ENCODE data around the gene AP3B2.
"Not testable (repeated sequence)": the region's sequence is repeated elsewhere in the genome, so short reads cannot be mapped to it uniquely, and the experiment has no call there.

Gene AP3B2

GRCh38 chr15:82647045-82647834, 62.4 kb downstream of the AP3B2 start, which contains the start of gene CPEB1:
CPEB1 (minus strand) TSS chr15:82647363; CDS start chr15:82628459, 18,904 bp downstream.
- FAIRE-seq, result no peak

DNA sequence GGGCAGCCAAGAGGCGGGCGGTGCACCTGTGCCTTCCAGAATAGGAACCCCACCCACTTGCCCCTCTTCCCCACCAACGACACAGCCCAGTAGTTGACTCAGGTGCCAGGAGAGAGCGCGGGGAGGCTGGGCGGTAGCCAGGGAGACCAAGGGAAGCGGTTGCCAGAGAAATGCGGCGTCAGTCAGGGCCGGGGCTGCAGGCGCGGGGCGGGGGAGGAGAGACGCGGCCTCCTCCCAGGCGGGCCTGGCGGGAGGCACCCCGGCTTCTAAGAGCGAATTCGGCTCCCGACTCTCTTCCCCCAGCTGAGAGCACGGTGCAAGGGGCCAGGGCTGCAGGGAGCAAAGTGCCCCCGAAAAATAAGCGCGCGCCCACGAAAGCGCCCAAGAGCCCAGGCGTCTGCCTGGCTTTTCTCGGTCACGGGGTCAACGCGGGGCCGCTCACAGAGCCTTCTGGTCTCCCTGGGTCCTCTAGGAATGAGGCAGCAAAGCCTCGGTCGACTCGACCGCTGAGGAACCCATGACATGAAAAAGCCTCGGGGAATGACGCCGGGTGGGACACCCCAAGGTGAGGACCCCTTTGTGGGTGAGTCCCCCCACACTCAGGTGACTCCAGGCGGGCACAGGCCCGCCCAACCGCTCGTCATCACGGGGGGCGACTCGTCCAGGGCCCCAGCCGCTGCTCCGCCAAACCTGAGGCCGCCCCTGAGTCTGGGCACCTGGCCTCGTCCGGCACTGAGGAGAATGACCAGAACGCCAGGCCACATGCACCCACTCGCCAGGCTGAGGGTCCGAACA, 63.2 kb downstream of the AP3B2 start:
- no peak for FAIRE-seq

GRCh38 chr15:82644967-82645852, 64.5 kb downstream of the AP3B2 start:
- not testable (repeated sequence) for FAIRE-seq

GRCh38 chr15:82643992-82644391, 65.7 kb downstream of the AP3B2 start:
- FAIRE-seq, result no peak

GRCh38 chr15:82642656-82643055, 67.0 kb downstream of the AP3B2 start:
- FAIRE-seq, result no peak

GRCh38 chr15:82641129-82641798, 68.4 kb downstream of the AP3B2 start:
- FAIRE-seq, result no peak

DNA sequence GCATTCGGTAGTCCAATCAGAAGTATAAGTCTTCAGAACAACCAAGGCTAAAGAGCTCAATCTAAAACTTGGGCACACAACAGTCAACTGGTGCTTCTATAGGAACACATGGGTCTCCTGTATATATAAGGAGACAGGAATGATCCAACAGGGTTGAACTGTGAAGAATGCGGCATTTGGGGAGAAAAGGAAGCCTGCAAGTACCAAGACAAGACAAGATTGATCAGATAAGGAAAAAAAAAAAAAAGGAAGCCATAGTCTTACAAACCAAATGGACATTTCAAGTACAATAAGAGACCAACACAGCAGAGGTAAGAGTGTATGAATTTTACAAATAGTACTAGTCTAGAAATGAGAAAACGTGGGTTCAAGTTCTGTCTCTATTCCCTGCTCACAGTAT, 69.0 kb downstream of the AP3B2 start:
- FAIRE-seq, result no peak

DNA sequence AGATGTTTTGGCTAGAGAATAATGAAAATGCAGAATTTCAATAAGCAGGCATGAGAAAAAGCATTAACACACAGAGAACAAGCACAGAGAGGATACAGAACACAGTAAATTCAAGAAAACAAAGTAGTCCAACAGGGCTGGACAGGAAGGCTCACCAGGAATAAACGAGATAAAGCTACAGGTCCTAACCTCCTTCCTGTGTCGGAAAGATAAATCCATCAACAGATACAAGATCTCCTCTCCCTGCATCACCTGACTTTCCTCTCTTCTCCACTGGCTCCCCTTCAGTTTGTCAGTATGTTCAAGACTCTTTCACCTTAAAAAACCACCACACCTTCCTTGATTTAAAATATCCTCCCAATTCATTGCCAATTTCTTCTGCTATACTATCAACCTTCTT, 73.9 kb downstream of the AP3B2 start:
- FAIRE-seq, result no peak

DNA sequence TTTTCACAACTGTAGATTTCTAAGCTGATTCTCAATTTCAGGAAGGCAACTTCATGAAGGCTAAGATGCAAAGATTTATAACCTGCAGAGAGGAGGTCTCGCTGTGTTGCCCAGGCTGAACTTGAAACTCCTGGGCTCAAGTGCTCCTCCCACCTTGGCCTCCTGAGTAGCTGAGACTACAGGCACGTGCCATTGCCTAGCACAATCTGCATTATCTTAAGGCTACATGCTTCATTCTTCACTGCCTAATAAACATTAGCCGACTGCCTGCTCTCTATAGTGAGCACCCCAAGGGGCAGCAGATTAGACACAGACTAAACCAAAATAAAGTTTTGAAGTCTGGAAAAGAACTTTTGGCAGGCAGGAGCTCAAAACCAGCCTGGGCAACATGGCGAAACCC, 79.6 kb downstream of the AP3B2 start:
- FAIRE-seq, result no peak

DNA sequence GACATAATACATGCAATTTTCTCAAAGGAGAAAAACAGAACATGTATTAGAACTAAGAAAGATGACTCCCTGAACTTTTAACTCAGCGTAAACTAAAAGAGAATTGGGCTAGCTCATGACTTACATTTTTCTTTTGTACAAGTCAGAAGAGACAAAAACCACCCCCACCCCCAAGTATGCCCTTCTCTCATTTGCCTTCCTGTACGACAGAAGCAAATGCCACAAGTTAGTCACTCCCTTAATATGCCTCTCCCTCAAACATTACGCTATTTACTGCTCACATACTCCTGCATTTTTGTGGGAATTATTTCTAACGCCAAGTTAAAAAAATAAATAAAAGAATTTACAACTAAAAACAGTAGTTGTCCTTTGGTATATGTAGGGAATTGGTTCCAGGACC, 84.5 kb downstream of the AP3B2 start:
- FAIRE-seq, result no peak

DNA sequence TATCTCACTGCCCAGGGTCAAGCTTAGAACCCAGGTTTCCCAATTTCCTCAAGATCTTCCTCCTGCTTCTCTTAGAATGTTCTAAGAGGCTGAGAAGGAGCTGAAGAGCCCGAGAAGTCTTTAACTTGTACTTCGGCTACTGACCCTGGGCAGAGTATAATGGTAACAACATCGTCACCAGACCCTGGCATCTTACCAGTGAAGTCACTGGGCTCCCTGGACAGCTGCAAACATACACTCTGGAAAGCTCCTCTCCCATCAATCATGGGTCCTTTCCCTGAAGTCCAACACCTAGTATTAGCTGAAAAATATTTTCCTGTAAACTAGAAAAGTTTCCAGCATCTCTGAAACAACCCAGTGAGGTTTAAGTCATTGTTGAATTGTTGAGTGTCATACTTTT, 85.2 kb downstream of the AP3B2 start:
- no peak for FAIRE-seq

DNA sequence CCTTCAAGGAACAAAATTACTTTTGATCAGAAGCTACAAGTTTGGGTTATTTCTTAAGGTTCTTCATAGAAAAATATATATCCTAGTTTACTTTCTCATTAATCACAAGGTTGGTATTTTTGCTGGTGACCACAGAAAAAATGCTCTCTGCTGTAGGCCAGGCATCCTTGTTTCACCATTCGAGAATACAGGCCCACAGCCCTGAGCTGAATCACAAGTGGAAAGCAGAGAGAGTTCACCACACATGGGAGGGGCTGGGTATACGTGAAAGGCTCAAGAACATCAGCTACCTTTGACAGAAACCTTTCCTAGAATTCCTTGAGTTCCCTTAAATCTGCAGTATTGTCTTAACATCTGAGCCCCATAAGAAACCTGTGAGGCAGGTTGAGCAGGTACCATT, 85.7 kb downstream of the AP3B2 start:
- no peak for FAIRE-seq

GRCh38 chr15:82621970-82622369, 87.7 kb downstream of the AP3B2 start:
- no peak for FAIRE-seq

DNA sequence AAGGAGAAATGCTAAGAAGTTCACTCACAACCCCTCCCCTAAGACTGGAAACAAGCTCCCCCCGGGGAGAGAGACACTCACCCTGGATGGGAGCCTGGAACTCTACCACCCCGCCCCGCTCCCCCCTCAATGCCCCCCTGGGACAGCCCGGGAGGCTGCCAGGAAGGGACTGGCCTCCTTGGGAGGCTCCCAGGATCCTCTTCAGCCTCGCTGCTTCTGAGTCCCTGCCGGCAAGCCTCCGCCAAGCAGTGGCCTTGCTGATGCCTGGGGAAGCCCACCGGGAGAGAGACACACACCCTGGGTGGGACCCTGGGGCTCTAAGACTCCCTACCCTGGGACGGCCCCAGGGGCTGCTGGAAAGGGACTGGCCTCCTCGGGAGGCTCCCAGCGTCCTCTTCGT, 95.9 kb downstream of the AP3B2 start:
- FAIRE-seq, result no peak

DNA sequence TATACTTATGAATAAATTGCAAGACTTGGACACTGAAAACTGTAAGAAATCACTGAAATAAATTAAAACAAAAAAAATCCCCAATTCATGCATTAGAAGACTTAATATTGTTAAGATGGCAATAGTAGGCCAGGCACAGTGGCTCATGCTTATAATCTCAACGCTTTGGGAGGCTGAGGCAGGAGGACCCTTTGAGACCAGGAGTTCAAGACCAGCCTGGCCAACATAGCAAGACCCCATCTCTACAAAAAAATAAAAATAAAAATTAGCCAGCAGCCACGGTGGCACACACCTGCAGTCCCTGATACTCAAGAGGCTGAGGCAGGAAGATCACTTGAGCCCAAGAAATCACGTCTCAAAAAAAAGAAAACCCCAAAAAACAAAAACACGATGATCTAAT, 98.3 kb downstream of the AP3B2 start:
- FAIRE-seq, result no peak
